GM23248 (cell line): ENCODE results near the gene EPRS1. TPM values are rescaled to one million over a fixed set of nuclear protein-coding genes. Genes with fewer than 3 reads are reported as not detected.
"Not testable (repeated sequence)": the region's sequence is repeated elsewhere in the genome, so short reads cannot be mapped to it uniquely, and the experiment has no call there.

Source experiments
- DNase-seq: peaks from one replicate; pipeline ENCODE4 v3.0.0-alpha.2; 2015
- H2AFZ ChIP-seq: fragments of 200-600 bp; sonication (generic); 2 replicates; pipeline ENCODE4 v1.6.1; 2016; ENCODE audit warnings: antibody characterized with exemption
- H3F3A ChIP-seq: fragments of 200-600 bp; sonication (generic); 2 replicates; pipeline ENCODE4 v1.6.1; 2016; ENCODE audit warnings: mild to moderate bottlenecking, antibody characterized with exemption, mixed run types; ENCODE audit not compliant: insufficient read depth
- H3K27ac ChIP-seq: fragments of 200-600 bp; sonication (generic); 2 replicates; pipeline ENCODE4 v1.5.1; 2016; ENCODE audit warnings: mild to moderate bottlenecking
- H3K27me3 ChIP-seq: fragments of 200-600 bp; sonication (generic); replicated peaks from 2 replicates; pipeline ENCODE4 v1.6.1; 2016; ENCODE audit warnings: mild to moderate bottlenecking; ENCODE audit not compliant: insufficient read depth
- H3K36me3 ChIP-seq: fragments of 200-600 bp; sonication (generic); 2 replicates; pipeline ENCODE4 v1.6.1; 2016; ENCODE audit warnings: low read depth, mild to moderate bottlenecking
- H3K4me1 ChIP-seq: fragments of 200-600 bp; sonication (generic); 2 replicates; pipeline ENCODE4 v1.6.1; 2016; ENCODE audit warnings: mild to moderate bottlenecking; ENCODE audit not compliant: insufficient read depth
- H3K4me2 ChIP-seq: fragments of 200-600 bp; sonication (generic); one replicate; pipeline ENCODE4 v1.6.1; 2016; ENCODE audit warnings: mild to moderate bottlenecking; ENCODE audit not compliant: unreplicated experiment
- H3K4me3 ChIP-seq: fragments of 200-600 bp; sonication (generic); 2 replicates; pipeline ENCODE4 v1.5.1; 2016; ENCODE audit warnings: mild to moderate bottlenecking
- H3K79me2 ChIP-seq: fragments of 200-600 bp; sonication (generic); 2 replicates; pipeline ENCODE4 v1.6.1; 2016; ENCODE audit warnings: mild to moderate bottlenecking; ENCODE audit not compliant: insufficient read depth
- H3K9ac ChIP-seq: fragments of 200-600 bp; sonication (generic); 2 replicates; pipeline ENCODE4 v1.6.1; 2016; ENCODE audit warnings: mild to moderate bottlenecking
- H3K9me2 ChIP-seq: fragments of 200-600 bp; sonication (generic); 2 replicates; pipeline ENCODE4 v1.6.1; 2016; ENCODE audit warnings: mixed run types, mild to moderate bottlenecking, moderate library complexity; ENCODE audit not compliant: insufficient read depth
- H3K9me3 ChIP-seq: fragments of 200-600 bp; sonication (generic); one replicate; pipeline ENCODE4 v1.6.1; 2017; ENCODE audit warnings: low read depth
- H4K20me1 ChIP-seq: fragments of 200-600 bp; sonication (generic); 2 replicates; pipeline ENCODE4 v1.6.0; 2016; ENCODE audit not compliant: insufficient read depth
- EZH2 ChIP-seq: fragments of 200-600 bp; sonication (generic); IDR thresholded peaks from 2 replicates; pipeline ENCODE4 v1.6.1; 2018; ENCODE audit warnings: antibody characterized with exemption, mild to moderate bottlenecking; ENCODE audit not compliant: insufficient read depth, poor library complexity, severe bottlenecking
- EZH2phosphoT487 ChIP-seq: fragments of 200-600 bp; sonication (generic); IDR thresholded peaks from 2 replicates; pipeline ENCODE4 v1.6.1; 2018; ENCODE audit warnings: antibody characterized with exemption, moderate library complexity, mild to moderate bottlenecking, low read depth; ENCODE audit not compliant: insufficient read depth
- WGBS, 2 experiments: methylation state at CpG; one replicate each; pipeline ENCODE4 v1.1.6; 2015 to 2017; ENCODE audit warnings: low lambda C conversion rate in 2 of 2, low coverage in 1 of 2; ENCODE audit errors: missing lambda C conversion rate in 2 of 2; 5-methylcytosine and 5-hydroxymethylcytosine counted together
- in situ Hi-C: fragments of 300-500 bp; cut with MboI; formaldehyde crosslinking; loops from 2 replicates; pipeline ENCODE4 v1.15.0; 2020
- polyA plus RNA-seq: library from polyadenylated mRNA; unstranded; fragments of >200 nt; fragmentation: Nextera tagmentation; extraction: Ambion mirVana; gene quantifications from 2 replicates; pipeline ENCODE4 v1.2.1, GENCODE V29; 2016
- total RNA-seq: library from RNA; depleted of rRNA; stranded (reverse); fragments of >200 nt; shearing (Covaris generic); gene quantifications from 2 replicates; pipeline ENCODE4 v1.2.3, GENCODE V29; 2014

Gene EPRS1
- total and polyA plus RNA-seq, 2 experiments from 2014 or later: 151 to 167 TPM

DNA sequence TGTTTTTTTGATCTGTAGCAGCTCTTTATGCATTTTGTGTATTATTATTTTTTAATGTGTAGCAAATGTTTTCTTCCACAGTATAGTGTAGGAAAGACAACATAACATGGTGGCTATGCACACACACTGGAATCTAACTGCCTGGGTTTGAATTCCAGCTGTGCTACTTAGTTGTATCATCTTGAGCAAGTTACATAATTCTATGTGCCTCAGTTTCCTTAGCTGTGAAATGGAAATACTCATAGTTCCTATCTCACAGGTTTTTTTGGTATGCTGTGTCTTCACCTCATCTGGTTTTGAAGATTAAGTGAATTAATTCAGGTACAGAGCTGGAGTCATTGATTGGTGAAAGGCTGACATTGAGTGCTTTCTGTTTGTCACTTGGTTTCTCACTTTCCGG, 46.4 kb upstream of the EPRS1 start:
- no peaks in the 10 kb centered on the region for H3K27me3 ChIP-seq
- no peak for DNase-seq
- no peak overlapping the region for H3K4me3 ChIP-seq
- no peak overlapping the region for H3K9ac ChIP-seq
- 94 to 100% methylated on average over 1 of the region's 1 CpG for WGBS, 2 experiments
- no peak overlapping the region for H3K27ac ChIP-seq
- TF ChIP-seq EZH2: no peak
- no peak for TF ChIP-seq EZH2phosphoT487
- in situ Hi-C loops: no loop called here
- no peaks in the 10 kb centered on the region for H3K9me3 ChIP-seq
- H3K36me3 ChIP-seq: no peaks in the 10 kb centered on the region
- no peak overlapping the region for H3K4me2 ChIP-seq
- peaks cover 47% of the 10 kb centered on the region for H3K79me2 ChIP-seq
- 0 out of 2 replicates have a peak, but pooled peaks cover 12% of the 10 kb centered on the region for H3K4me1 ChIP-seq
- H4K20me1 ChIP-seq: no peaks in the 10 kb centered on the region
- H3F3A ChIP-seq: peaks cover 6% of the 10 kb centered on the region; the same call in 1 of the 2 replicates
- H2AFZ ChIP-seq: peak overlapping the region; percentile 71; the same call in 1 of the 2 replicates
- no peaks in the 10 kb centered on the region for H3K9me2 ChIP-seq

- Histone ChIP-seq H3K9me2 (no peaks in the 10 kb centered on the region), H3K36me3 (no peaks in the 10 kb centered on the region), H3K79me2 (peaks cover 45% of the 10 kb centered on the region), H4K20me1 (no peaks in the 10 kb centered on the region), H3K4me1 (0 out of 2 replicates have a peak, but pooled peaks cover 1% of the 10 kb centered on the region), H3K27ac (no peak within 1 kb of the TSS), H3K9ac (peak within 1 kb of the TSS; percentile 73), H3K4me2 (peak within 1 kb of the TSS; percentile 83), H3K9me3 (no peaks in the 10 kb centered on the region), H2AFZ (peak within 1 kb of the TSS; percentile 98), H3K4me3 (peak within 1 kb of the TSS; percentile 88), H3F3A (peaks cover 6% of the 10 kb centered on the region; the same call in 1 of the 2 replicates), H3K27me3 (no peaks in the 10 kb centered on the region)
- WGBS, 2 experiments: 15% methylated on average over 34 to 35 of the region's 35 CpGs
- DNase-seq: peak; percentile 92
- no peak for TF ChIP-seq EZH2
- TF ChIP-seq EZH2phosphoT487: no peak
- in situ Hi-C loops: no loop called here
Measured at GRCh38 chr1:220089650-220090556, 43.6 kb upstream of the EPRS1 start, which contains the start of gene BPNT1. BPNT1 (minus strand) TSS chr1:220089788; CDS start chr1:220079846, 9,942 bp downstream.

DNA sequence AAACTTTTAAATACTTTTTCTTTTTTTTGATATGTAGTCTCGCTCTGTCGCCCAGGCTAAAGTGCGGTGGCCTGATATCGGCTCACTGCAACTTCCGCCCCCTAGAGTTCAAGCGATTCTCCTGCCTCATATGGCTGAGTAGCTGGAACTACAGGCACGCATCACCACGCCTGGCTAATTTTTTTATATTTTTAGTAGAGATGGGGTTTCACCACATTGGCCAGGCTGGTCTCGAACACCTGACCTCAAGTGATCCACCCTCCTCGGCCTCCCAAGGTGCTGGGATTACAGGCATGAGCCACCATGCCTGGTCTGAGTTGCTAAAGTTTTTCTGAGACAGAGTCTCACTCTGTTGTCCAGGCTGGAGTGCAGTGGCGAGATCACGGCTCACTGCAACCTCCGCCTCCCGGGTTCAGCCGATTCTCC, 40.0 kb upstream of the EPRS1 start:
- H3K4me2 ChIP-seq, H3K9me2 ChIP-seq, H3F3A ChIP-seq, H3K27me3 ChIP-seq, H3K36me3 ChIP-seq, H3K27ac ChIP-seq, H3K9me3 ChIP-seq, H4K20me1 ChIP-seq, H3K4me3 ChIP-seq, H3K9ac ChIP-seq, H2AFZ ChIP-seq, H3K4me1 ChIP-seq, in situ Hi-C loops, DNase-seq: not testable (repeated sequence)
- H3K79me2 ChIP-seq: peaks cover 56% of the 10 kb centered on the region
- 91 to 97% methylated on average over 15 of the region's 15 CpGs for WGBS, 2 experiments

DNA sequence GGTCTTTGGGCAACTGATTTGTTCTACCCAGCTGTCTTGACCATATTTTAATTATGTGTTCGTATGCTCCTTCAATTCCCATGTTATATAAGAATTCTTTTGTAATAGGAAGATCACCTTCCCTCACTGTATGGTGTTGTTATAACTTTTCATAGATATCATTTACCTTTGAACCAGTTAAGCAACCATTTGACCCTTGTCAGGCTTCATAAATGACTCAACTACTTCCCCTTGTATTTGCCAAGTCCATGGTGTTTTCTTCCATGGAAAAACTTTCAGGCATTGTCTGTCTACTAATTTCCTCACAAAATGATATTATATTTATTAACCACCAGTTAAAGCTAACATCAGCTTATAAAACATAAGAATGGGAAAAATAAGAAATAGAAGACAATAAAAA, 38.2 kb upstream of the EPRS1 start:
- TF ChIP-seq EZH2: no peak
- TF ChIP-seq EZH2phosphoT487: no peak
- DNase-seq: no peak
- Histone ChIP-seq H3K27ac (no peak overlapping the region), H3K9me2 (no peaks in the 10 kb centered on the region), H3K9ac (no peak overlapping the region), H3F3A (no peaks in the 10 kb centered on the region), H3K4me3 (no peak overlapping the region), H3K9me3 (no peaks in the 10 kb centered on the region), H3K79me2 (peaks cover 61% of the 10 kb centered on the region), H4K20me1 (no peaks in the 10 kb centered on the region), H3K4me1 (no peaks in the 10 kb centered on the region), H3K4me2 (no peak overlapping the region), H2AFZ (no peak overlapping the region), H3K36me3 (no peaks in the 10 kb centered on the region), H3K27me3 (no peaks in the 10 kb centered on the region)
- WGBS, 2 experiments: 97% methylated on average over 1 of the region's 1 CpG
- in situ Hi-C loops: no loop called here
